Skeletal muscle cell (primary cell): ENCODE data around the gene CIB1.
A peak's percentile ranks its signal among the peaks of the same experiment; 100 is the strongest.
"Not testable (repeated sequence)": the region's sequence is repeated elsewhere in the genome, so short reads cannot be mapped to it uniquely, and the experiment has no call there.

Source experiments
- DNase-seq: peaks from one replicate; pipeline ENCODE4 v3.0.0-alpha.2; 2010; ENCODE audit warnings: low read depth
- H3K4me3 ChIP-seq: 2 replicates; pipeline ENCODE4 v1.5.1; 2011; ENCODE audit warnings: low read depth, mild to moderate bottlenecking, control low read depth, low read length, moderate library complexity

Gene CIB1

GRCh38 chr15:90203473-90203872 lies 30.3 kb downstream of the CIB1 start:
- no peak overlapping the region for H3K4me3 ChIP-seq
- no peak for DNase-seq

- H3K4me3 ChIP-seq: no peak overlapping the region
- no peak for DNase-seq
Observed at GRCh38 chr15:90202929-90203328, 30.8 kb downstream of the CIB1 start.

DNA sequence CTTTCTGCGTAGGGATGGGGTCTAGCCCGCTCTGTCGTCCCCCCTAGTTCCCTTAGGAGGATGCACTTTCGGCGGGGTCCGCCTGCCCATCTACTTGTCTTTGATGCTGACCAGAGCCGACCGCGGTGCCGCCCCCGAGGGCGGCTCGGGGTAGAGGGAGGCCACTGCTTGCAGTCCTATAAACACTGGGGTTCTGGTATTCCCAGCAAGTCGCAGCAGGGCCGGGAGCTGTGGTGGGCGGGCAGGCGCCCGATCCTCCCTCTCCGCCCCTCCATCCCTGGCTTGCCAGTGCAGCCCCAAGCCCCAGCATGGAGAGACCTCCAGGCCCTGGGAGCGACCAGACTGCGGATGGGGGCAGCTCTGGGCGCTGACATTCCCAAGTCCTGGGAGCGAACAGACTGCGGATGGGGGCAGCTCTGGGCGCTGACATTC lies 31.8 kb downstream of the CIB1 start:
- no peak for DNase-seq
- H3K4me3 ChIP-seq: peak overlapping the region; percentile 87

- H3K4me3 ChIP-seq: peak within 1 kb of the TSS; percentile 87
- DNase-seq: no peak
Observed at GRCh38 chr15:90201130-90201943, 32.4 kb downstream of the CIB1 start, which contains the start of gene SEMA4B. TSS of gene SEMA4B (plus strand) at chr15:90201330. CDS start at chr15:90201579, 249 bp downstream.

GRCh38 chr15:90200534-90201129 lies 33.1 kb downstream of the CIB1 start:
- H3K4me3 ChIP-seq: peak overlapping the region; percentile 87
- DNase-seq: no peak

DNA sequence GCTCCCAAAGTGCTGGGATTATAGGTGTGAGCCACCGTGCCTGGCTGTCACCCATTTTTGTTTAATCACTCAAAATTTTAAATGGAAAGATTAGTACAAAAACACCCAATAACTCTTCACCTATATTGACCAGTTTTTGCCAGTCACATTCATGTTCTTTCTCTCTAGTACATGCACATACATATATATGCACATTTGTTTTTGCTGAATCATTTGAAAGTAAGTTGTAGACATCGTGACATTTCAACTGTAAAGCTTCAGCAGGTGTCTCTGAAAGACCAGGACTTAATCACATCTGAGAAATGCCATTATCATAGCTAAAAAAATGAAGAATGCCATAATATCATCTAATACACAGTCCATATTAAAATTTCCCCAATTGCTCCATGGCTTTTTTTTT lies 39.1 kb downstream of the CIB1 start:
- no peak overlapping the region for H3K4me3 ChIP-seq

GRCh38 chr15:90192961-90193786 lies 40.6 kb downstream of the CIB1 start:
- DNase-seq: no peak
- no peak overlapping the region for H3K4me3 ChIP-seq

More for the DNA sequence above, 39.1 kb downstream of the CIB1 start:
- no peak for DNase-seq

DNA sequence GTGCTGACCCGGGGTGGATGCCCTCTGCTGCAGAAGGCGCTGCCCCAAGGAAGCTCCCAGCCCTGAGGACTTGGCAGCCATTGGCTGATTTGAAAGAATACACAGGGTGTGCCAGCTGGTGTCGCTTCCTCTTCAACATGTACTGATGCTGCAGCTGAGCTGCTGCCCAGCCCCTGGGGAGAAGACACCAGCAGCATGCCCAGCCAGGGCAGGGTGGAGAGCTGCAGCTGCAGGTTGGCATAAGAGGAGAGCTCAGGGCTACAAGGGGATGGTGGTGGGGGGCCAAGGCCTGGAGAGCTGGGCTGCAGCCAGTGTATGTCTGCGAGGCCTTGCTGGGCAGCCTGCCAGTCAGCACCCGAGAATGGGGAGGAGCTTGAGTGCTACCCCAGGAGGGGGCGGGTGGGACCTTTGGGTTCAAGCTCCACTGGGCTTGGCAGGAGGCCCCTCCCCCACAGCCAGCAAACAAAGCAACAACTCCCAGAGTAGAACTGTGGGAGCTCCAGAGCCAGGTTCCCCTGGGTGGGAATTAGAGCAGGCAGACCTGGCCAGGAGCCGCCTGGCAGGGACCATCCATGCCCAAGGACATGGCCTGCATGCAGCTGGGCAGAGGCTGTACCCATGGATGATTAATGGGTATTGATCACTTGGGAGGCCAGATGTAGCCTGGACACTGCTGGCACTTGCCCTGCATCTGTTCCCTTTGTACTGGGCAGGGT lies 41.8 kb downstream of the CIB1 start:
- no peak overlapping the region for H3K4me3 ChIP-seq
- no peak for DNase-seq

- no peak overlapping the region for H3K4me3 ChIP-seq
- DNase-seq: no peak
Observed at GRCh38 chr15:90191344-90191687, 42.4 kb downstream of the CIB1 start.

- H3K4me3 ChIP-seq: no peak overlapping the region
- DNase-seq: no peak
Observed at GRCh38 chr15:90190606-90191343, 43.0 kb downstream of the CIB1 start.

- no peak overlapping the region for H3K4me3 ChIP-seq
- DNase-seq: no peak
Observed at GRCh38 chr15:90189781-90190467, 43.8 kb downstream of the CIB1 start.

DNA sequence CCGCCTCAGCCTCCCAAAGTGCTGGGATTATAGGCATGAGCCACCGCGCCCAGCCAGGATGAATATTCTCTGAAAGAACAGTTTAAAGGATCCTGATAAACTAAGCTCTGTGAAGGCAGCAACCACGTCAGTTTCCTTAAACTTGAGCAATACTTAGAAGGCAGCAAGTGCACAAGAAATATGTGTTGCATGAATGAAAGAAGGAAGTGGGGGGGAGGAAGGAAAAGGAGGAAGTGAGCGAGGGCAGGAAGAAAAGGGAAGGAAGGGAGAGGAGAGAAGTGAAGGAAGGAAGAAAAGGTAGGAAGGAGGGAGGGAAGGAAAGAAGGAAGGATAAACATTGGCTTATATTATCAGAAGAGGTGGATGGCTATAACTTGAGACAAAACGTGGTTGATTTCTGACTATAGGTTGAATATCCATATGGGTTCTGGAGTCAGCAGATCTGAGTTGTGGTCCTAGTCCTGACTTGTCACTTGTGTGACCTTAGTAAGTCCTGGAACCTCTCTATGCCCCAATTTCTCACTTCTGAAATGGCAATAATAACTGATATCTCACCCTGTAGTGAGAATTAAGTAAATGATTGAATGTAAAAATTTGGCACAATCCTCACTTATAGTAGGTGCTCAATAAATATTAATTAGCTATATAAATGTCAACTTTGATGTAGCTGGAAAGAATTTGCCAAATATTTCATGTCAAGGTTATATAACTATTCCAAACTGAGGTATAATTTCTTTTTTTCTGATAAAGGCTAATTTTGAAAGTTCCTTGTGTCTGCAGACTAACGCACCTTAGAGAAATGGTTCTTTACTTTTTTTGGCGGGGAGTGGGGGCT lies 44.6 kb downstream of the CIB1 start:
- no peak for DNase-seq
- H3K4me3 ChIP-seq: no peak overlapping the region

- H3K4me3 ChIP-seq, DNase-seq: not testable (repeated sequence)
Observed at GRCh38 chr15:90188065-90188464, 45.7 kb downstream of the CIB1 start.

- no peak for DNase-seq
- H3K4me3 ChIP-seq: no peak overlapping the region
Observed at GRCh38 chr15:90187257-90187868, 46.4 kb downstream of the CIB1 start.

- H3K4me3 ChIP-seq: peak overlapping the region; percentile 55
- no peak for DNase-seq
Observed at GRCh38 chr15:90184786-90185704, 48.7 kb downstream of the CIB1 start.

DNA sequence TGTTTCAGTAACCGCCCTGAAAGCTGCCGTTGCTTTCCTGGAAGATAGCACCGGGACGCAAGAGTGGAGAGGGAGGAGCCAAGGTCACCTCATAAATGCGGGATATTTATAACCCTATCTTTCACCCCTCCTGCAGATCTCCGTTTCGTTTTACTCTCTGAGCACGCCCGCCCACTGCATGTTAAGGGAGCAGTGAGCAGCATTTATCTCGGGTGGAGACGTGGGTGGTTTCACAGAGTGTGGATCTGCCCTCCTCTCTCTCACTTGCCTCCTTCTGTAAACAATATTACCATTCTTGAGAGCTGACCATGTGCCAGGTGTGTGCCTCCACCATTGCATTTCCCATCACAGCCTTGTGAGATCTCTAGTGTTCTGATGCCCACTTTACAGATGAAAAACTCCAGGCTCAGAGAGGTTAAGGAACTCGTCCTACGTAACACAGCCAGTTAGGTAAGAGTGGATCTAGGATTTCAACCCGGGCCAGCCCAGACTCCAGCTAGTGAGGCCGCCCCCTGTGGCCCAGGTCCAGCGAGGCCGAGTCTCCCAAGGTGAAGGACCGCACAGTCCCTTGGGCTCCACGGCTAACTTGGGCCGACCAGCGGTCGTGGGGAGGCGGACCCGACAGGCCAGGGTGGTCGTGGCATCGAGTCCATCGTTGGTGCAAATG lies 49.5 kb downstream of the CIB1 start:
- DNase-seq: peak; percentile 31

More for the DNA sequence above, 49.5 kb downstream of the CIB1 start:
- H3K4me3 ChIP-seq: peak overlapping the region; percentile 55
